Adrenal gland (tissue), 5 donors: ENCODE data around the gene STRADB.
"Not testable (repeated sequence)": the region's sequence is repeated elsewhere in the genome, so short reads cannot be mapped to it uniquely, and the experiment has no call there.

ENCODE experiments used
- POLR2A ChIP-seq, 2 donors: fragments of 450-650 bp; IDR thresholded peaks; one replicate each; pipeline ENCODE4 v1.6.1; 2017; ENCODE audit warnings: antibody characterized with exemption in 2 of 2, mild to moderate bottlenecking in 2 of 2, moderate library complexity in 1 of 2
- TF ChIP-seq, protein P1 (sequence below), 6 experiments: fragments of 450-650 bp in 4 of 6; fragments of 200-600 bp in 2 of 6; sonication (generic) in 1 of 6; IDR thresholded peaks; 1 replicate in 5 of 6; 2 replicates in 1 of 6; pipeline versions ENCODE4 v1.5.1 to v1.8.0; 2016 to 2021; ENCODE audit warnings: antibody characterized with exemption in 6 of 6, mild to moderate bottlenecking in 2 of 6, moderate library complexity in 1 of 6
- donor health status: DM: no; HTN: no; CAD: no.

DNA sequence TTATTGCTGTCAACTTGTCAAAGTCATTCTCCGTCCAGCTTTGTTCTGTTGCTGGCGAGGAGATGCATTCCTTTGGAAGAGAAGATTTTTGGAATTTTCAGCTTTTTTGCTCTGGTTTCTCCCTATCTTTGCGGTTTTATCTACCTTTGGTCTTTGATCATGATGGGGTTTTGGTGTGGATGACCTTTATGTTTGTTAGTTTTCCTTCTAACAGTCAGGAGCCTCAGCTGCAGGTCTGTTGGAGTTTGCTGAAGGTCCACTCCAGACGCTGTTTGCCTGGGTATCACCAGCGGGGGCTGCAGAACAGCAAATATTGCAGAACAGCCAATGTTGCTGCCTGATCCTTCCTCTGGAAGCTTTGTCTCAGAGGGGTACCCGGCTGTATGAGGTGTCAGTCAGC lies 21.7 kb upstream of the STRADB start:
- TF ChIP-seq, protein P1, sequence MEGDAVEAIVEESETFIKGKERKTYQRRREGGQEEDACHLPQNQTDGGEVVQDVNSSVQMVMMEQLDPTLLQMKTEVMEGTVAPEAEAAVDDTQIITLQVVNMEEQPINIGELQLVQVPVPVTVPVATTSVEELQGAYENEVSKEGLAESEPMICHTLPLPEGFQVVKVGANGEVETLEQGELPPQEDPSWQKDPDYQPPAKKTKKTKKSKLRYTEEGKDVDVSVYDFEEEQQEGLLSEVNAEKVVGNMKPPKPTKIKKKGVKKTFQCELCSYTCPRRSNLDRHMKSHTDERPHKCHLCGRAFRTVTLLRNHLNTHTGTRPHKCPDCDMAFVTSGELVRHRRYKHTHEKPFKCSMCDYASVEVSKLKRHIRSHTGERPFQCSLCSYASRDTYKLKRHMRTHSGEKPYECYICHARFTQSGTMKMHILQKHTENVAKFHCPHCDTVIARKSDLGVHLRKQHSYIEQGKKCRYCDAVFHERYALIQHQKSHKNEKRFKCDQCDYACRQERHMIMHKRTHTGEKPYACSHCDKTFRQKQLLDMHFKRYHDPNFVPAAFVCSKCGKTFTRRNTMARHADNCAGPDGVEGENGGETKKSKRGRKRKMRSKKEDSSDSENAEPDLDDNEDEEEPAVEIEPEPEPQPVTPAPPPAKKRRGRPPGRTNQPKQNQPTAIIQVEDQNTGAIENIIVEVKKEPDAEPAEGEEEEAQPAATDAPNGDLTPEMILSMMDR (IDR thresholded peaks at IDR 0.05) = not testable (repeated sequence)
- not testable (repeated sequence) for TF ChIP-seq POLR2A (IDR thresholded peaks at IDR 0.05)
